ENCODE data around the gene MTOR.
"Not testable (repeated sequence)": the region's sequence is repeated elsewhere in the genome, so short reads cannot be mapped to it uniquely, and the experiment has no call there.

GRCh38 chr1:11297774-11298173 is 35.4 kb upstream of the MTOR start:
- TF ChIP-seq POLR2AphosphoS5 (IDR thresholded peaks at IDR 0.05; ENCODE audit: low read depth); CTCF (IDR thresholded peaks at IDR 0.05; ENCODE audit: insufficient read depth, low read length): not testable (repeated sequence)
